Liver (tissue), 3 donors: Measurements from ENCODE around the gene LHFPL6.

Experiments
- CTCF ChIP-seq: fragments of 150-350 bp; IDR thresholded peaks from 2 replicates; pipeline ENCODE4 v1.5.1; 2017; ENCODE audit warnings: improper control_type of control experiment, low read depth, low read length; ENCODE audit not compliant: missing input control
- EGR1 ChIP-seq, 2 donors: IDR thresholded peaks; 2 replicates each; pipeline ENCODE4 v1.6.1; 2016 to 2018; ENCODE audit warnings: antibody characterized with exemption in 2 of 2, low read depth in 2 of 2
- HNF4A ChIP-seq, 2 donors: conservative IDR thresholded peaks; 2 replicates each; pipeline ENCODE4 v1.6.1; 2016; ENCODE audit warnings: antibody characterized with exemption in 2 of 2, mild to moderate bottlenecking in 2 of 2
- MAX ChIP-seq: IDR thresholded peaks from 2 replicates; pipeline ENCODE4 v1.6.1; 2016; ENCODE audit warnings: antibody characterized with exemption
- RAD21 ChIP-seq, 2 donors: IDR thresholded peaks; 2 replicates each; pipeline ENCODE4 v1.6.1; 2016; ENCODE audit warnings: antibody characterized with exemption in 2 of 2, mild to moderate bottlenecking in 2 of 2
- TAF1 ChIP-seq: conservative IDR thresholded peaks from 2 replicates; pipeline ENCODE4 v1.6.1; 2016; ENCODE audit warnings: antibody characterized with exemption, mild to moderate bottlenecking
- YY1 ChIP-seq: IDR thresholded peaks from 2 replicates; pipeline ENCODE4 v1.6.1; 2016; ENCODE audit warnings: antibody characterized with exemption, mild to moderate bottlenecking
- donor health status: healthy.
- donor health status: healthy.

- no peak for TF ChIP-seq CTCF
- no peak for TF ChIP-seq MAX
- TF ChIP-seq TAF1, result no peak
- TF ChIP-seq HNF4A (conservative IDR thresholded peaks at IDR 0.05), result no peak
- TF ChIP-seq YY1, result no peak
- no peak for TF ChIP-seq RAD21 (IDR thresholded peaks at IDR 0.05)
- no peak for TF ChIP-seq EGR1 (IDR thresholded peaks at IDR 0.05; ENCODE audit: low read depth in 2 of 2)
Observed at GRCh38 chr13:39365879-39366278, 237.1 kb downstream of the LHFPL6 start.
